ENCODE results near the gene GALNT3.

GALNT3 gene

GRCh38 chr2:165793779-165794535 lies at the start of gene GALNT3:
Gene GALNT3 (minus strand): TSS chr2:165794247. CDS start chr2:165770700, 23,547 bp downstream.
- peak in 1 of 2 donors; percentile 1 for DNase-seq (ENCODE audit: low read depth in 2 of 2)

GRCh38 chr2:165843351-165843750 lies 49.3 kb upstream of the GALNT3 start:
- DNase-seq (ENCODE audit: low read depth in 2 of 2) = no peak

GRCh38 chr2:165840333-165840958 lies 46.4 kb upstream of the GALNT3 start:
- DNase-seq (ENCODE audit: low read depth in 2 of 2) = no peak

- no peak for DNase-seq (ENCODE audit: low read depth in 2 of 2)
Measured at GRCh38 chr2:165839610-165840009, 45.6 kb upstream of the GALNT3 start.

- DNase-seq (ENCODE audit: low read depth in 2 of 2) = no peak
Measured at GRCh38 chr2:165837122-165837521, 43.1 kb upstream of the GALNT3 start.

- no peak for DNase-seq (ENCODE audit: low read depth in 2 of 2)
Measured at GRCh38 chr2:165835363-165835762, 41.3 kb upstream of the GALNT3 start.

- no peak for DNase-seq (ENCODE audit: low read depth in 2 of 2)
Measured at GRCh38 chr2:165833156-165833555, 39.1 kb upstream of the GALNT3 start.

GRCh38 chr2:165827921-165828276 lies 33.9 kb upstream of the GALNT3 start:
- no peak for DNase-seq (ENCODE audit: low read depth in 2 of 2)

GRCh38 chr2:165827016-165827920 lies 33.2 kb upstream of the GALNT3 start:
- no peak for DNase-seq (ENCODE audit: low read depth in 2 of 2)

GRCh38 chr2:165825041-165825440 lies 31.0 kb upstream of the GALNT3 start:
- DNase-seq (ENCODE audit: low read depth in 2 of 2) = no peak

- DNase-seq (ENCODE audit: low read depth in 2 of 2) = no peak
Measured at GRCh38 chr2:165820296-165820695, 26.2 kb upstream of the GALNT3 start.

- DNase-seq (ENCODE audit: low read depth in 2 of 2) = no peak
Measured at GRCh38 chr2:165818920-165819319, 24.9 kb upstream of the GALNT3 start.

- no peak for DNase-seq (ENCODE audit: low read depth in 2 of 2)
Measured at GRCh38 chr2:165815299-165816141, 21.5 kb upstream of the GALNT3 start.

- DNase-seq (ENCODE audit: low read depth in 2 of 2) = no peak
Measured at GRCh38 chr2:165814473-165814872, 20.4 kb upstream of the GALNT3 start.

GRCh38 chr2:165811592-165812370 lies 17.7 kb upstream of the GALNT3 start:
- no peak for DNase-seq (ENCODE audit: low read depth in 2 of 2)

- no peak for DNase-seq (ENCODE audit: low read depth in 2 of 2)
Measured at GRCh38 chr2:165810418-165810817, 16.4 kb upstream of the GALNT3 start.

GRCh38 chr2:165804719-165805118 lies 10.7 kb upstream of the GALNT3 start:
- no peak for DNase-seq (ENCODE audit: low read depth in 2 of 2)

GRCh38 chr2:165803123-165803760 lies 9.2 kb upstream of the GALNT3 start:
- no peak for DNase-seq (ENCODE audit: low read depth in 2 of 2)

GRCh38 chr2:165801176-165801575 lies 7.1 kb upstream of the GALNT3 start:
- no peak for DNase-seq (ENCODE audit: low read depth in 2 of 2)

GRCh38 chr2:165796819-165797530 lies 2.9 kb upstream of the GALNT3 start:
- no peak for DNase-seq (ENCODE audit: low read depth in 2 of 2)
